HG03342 (cell line): ENCODE data around the gene BTBD18.

Source experiments
- ATAC-seq: cut with Tn5 transposase; IDR thresholded peaks from one replicate; pipeline ENCODE4 v1.9.1; 2021; ENCODE audit warnings: mild to moderate bottlenecking, moderate library complexity; ENCODE audit not compliant: unreplicated experiment

The BTBD18 gene

GRCh38 chr11:57776577-57777210 is 25.1 kb upstream of the BTBD18 start:
- ATAC-seq: no peak

- no peak for ATAC-seq
Measured at GRCh38 chr11:57776031-57776521, 24.5 kb upstream of the BTBD18 start.

GRCh38 chr11:57775491-57775890 is 23.9 kb upstream of the BTBD18 start:
- ATAC-seq: no peak

- ATAC-seq: no peak
Measured at GRCh38 chr11:57773026-57773598, 21.5 kb upstream of the BTBD18 start.

- no peak for ATAC-seq
Measured at GRCh38 chr11:57772562-57772961, 20.9 kb upstream of the BTBD18 start.

- ATAC-seq: no peak
Measured at GRCh38 chr11:57771365-57771764, 19.7 kb upstream of the BTBD18 start.

GRCh38 chr11:57770793-57771192 is 19.2 kb upstream of the BTBD18 start:
- ATAC-seq: no peak

- ATAC-seq: no peak
Measured at GRCh38 chr11:57764972-57765371, 13.4 kb upstream of the BTBD18 start.

GRCh38 chr11:57764566-57764965 is 12.9 kb upstream of the BTBD18 start:
- ATAC-seq: no peak

- ATAC-seq: no peak
Measured at GRCh38 chr11:57764021-57764420, 12.4 kb upstream of the BTBD18 start.

- no peak for ATAC-seq
Measured at GRCh38 chr11:57763568-57763967, 11.9 kb upstream of the BTBD18 start.

- no peak for ATAC-seq
Measured at GRCh38 chr11:57762235-57762861, 10.7 kb upstream of the BTBD18 start.

- ATAC-seq: peak; percentile 99
Measured at GRCh38 chr11:57761301-57762234, 9.9 kb upstream of the BTBD18 start, which contains the start of gene CTNND1. CTNND1 (plus strand) TSS chr11:57761802; CDS start chr11:57791479, 29,677 bp downstream.

GRCh38 chr11:57758174-57758573 is 6.6 kb upstream of the BTBD18 start:
- no peak for ATAC-seq

GRCh38 chr11:57752954-57753353 is 1.3 kb upstream of the BTBD18 start:
- ATAC-seq: no peak

GRCh38 chr11:57751176-57751575 is 443 bp downstream of the BTBD18 start:
- ATAC-seq: no peak

- ATAC-seq: no peak
Measured at GRCh38 chr11:57746920-57747319, 4.7 kb downstream of the BTBD18 start.

GRCh38 chr11:57745206-57745605 is 6.4 kb downstream of the BTBD18 start:
- ATAC-seq: no peak

GRCh38 chr11:57744357-57744756 is 7.3 kb downstream of the BTBD18 start:
- ATAC-seq: no peak

GRCh38 chr11:57742087-57742452 is 9.5 kb downstream of the BTBD18 start:
- no peak for ATAC-seq
